ENCODE measurements around the gene CCDC12.
A peak's percentile ranks its signal among the peaks of the same experiment; 100 is the strongest.
"Not testable (repeated sequence)": the region's sequence is repeated elsewhere in the genome, so short reads cannot be mapped to it uniquely, and the experiment has no call there.

The CCDC12 gene

DNA sequence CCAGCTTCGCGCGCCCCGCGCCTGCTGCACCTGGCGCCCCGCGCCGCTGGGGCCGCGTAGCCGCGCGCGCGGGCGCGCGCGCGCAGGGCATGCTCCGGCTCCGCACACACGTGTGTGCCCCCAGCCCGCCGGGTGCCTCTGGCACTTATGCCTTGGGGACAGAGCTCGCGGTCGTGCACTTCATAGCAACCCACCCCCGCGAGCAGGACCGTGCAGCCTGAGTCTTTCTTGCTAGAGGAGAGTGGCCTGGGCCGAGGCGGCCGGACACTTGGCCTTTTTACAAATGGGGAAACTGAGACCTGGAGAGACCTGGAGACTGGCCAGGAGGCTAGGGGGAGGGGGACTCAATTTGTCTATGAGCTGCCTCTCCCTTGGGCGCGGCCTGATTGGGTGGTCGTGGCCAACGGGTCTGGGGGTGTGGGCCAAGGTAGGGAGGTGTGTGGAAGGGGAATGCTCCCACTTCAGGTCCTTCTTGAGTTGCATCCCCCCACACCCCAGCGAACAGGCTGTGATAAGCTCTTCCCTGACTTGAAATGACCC, 3.5 kb upstream of the CCDC12 start:
- DNase-seq (ENCODE audit: low spot score) = no peak

DNA sequence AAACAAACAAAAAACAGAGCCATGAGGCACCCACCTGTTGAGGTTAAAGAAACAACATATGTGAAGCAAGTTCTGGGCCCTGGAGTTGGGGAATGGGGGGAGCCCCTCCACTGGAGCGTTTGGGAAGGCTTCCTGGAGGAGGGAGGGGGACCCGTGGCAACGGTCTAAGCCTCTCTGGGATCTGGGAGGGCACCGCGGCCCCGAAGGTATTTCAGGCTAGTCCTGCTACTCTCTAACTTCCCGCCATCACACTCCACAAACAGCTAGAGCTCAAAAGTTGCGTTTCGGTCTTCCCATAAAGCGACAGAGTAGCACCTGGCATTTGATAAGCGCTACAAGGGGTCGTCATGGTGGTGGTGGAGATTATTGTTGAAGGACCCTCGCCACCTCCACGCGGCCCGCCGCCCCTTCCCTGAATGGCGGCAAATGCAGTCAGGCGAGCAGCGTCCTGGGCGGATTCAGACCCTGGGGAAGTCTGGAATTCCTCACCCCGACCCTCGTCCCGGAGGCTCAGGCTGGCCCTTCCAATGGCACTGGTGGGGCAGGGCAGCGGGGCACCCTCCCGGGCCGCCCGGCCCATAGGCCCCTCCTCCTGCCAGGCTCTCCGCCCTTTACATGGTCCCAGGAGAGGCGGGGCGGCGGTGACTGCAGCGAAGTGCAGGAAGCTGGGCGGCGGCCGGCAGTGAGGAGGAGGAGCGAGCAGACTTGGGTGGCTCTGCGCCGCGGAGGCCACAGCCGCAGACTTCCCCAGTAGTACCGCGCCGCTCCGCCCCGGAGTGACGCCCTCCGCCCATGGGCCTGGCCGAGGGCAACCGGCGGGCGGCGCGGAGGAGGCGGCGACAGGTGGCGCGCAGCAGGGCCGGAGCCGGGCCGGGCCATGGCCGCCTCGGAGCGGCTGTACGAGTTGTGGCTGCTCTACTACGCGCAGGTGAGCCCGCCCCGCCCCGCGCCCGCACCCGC, 2.7 kb upstream of the CCDC12 start, which contains the start of gene NBEAL2:
NBEAL2 (plus strand) TSS at position 682 of the 960 bp plus-strand sequence; CDS start at position 878, 196 bp downstream.
- peak; percentile 97 for DNase-seq (ENCODE audit: low spot score)

DNA sequence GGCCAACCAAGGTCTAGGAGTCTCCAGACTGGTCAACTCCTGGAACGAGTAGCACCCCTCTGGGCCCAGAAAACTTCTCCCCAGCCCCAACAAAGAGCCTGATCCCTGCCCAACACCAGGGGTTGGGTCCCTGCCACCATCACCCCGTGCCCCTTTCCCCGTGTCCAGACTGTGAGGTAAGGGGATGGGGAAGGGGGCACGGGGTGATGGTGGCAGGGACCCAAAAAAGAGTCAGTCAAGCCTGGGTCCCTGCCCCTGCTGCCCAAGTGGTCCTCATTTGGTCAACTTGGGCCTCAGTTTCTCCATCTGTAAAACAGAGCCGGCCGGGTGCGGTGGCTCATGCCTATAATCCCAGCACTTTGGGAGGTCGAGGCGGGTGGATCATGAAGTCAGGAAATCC, 1.8 kb upstream of the CCDC12 start:
- no peak for DNase-seq (ENCODE audit: low spot score)

DNA sequence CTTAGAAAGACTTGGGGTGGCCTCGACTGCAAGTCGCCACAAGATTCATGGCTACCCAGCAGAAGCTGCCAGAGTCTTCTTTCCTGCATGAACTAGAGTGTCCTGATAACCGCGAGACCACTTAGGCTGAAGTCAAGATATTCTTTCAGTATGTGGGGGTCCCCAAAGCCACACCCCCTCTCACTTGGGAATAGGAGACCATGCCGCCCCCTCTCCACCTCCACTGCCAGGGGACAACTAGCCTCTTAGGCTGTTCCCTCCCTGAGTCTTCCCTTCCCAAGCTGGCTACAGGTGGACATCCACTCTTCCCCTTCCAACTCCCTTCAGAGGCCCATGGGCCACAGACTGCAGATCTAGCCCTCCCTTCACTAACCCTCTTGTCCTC, 1.3 kb upstream of the CCDC12 start:
- no peak for DNase-seq (ENCODE audit: low spot score)

DNA sequence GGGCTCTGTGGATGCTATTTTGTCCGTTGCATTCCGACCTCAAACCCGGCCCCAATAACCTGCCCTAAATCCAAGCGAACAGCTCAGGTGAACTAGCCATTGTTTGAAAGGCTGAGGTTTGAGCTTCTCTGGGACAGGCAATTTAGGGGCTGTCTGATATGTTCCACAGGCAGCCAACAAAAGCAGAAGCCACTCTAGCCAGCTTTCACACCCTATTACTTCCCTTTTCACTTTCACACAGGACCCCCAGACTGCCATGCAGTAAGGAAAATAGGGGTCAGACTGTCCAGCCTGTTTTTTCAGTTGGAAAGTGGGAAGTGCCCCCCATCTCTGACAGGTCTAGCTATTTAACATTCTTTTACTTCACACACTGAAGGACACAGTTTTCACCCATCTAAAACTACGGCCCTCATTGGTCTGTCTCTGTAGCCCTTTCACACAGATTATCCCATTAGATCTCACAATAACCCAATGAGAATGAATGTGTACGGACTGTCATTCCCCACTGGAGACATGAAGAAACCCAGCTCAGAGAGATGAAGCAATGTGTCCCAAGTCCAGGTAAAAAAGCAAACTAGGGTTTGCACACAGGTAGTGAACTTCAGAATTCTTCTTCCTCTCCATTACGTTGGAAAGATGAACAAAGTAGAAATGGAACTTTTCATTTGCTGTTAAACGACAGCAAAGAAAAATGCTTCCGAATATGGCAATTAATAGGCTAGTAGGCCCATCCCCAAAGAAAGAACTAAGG, 1.9 kb downstream of the CCDC12 start:
- DNase-seq (ENCODE audit: low spot score) = no peak

DNA sequence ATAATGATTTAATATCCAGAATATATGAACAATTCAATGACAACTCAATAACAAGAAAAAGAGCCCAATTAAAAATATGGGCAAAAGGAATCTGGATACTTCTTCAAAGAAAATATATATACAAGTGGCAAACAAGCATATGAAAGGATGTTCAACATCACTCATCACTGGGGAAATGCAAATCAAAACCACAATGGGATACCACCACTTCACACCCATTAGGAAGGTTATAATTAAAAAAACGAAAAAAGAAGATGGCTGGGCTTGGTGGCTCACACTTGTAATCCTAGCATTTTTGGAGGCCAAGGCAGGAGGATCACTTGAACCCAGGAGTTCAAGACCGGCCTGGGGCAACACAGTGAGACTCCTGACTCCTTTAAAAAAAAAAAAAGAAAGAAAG, 4.1 kb downstream of the CCDC12 start:
- no peak for DNase-seq (ENCODE audit: low spot score)

DNA sequence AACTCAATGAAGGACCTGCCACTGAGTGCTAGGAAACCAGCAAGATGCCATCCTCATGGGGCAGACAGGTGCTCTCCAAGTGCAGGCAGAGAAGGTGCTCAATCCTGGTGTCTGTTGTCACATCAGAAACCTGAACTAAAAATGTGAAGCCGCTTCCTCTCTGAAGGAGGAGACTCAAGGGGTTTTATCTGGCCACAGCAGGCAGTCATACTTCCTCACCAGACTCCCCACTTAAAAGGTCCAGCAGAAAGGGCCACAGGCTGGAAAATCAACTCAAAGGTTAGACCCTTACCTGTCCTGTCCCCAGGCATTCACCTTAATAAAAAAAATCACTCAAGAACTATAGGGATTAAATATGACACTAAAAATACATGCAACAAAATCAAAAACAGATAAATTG, 4.8 kb downstream of the CCDC12 start:
- no peak for DNase-seq (ENCODE audit: low spot score)

DNA sequence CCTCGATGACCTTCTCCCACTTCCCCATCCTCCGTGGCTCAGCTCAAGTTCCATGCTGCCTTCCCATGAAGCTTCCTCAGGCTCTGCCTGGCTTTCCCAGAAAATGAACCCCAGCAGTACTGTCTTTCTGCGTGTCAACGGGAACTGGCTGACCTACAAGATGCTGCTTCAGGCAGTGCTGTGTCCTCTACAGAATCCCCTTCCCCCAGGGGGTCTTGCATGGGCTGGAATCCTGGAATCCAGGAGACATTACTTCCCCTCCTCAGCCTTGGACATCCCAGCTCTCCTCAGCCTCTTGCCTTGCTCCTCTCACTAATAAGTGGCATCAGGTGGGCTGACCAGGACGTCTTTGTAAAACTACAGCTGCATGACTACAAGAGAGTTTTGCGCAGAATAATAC, 5.4 kb downstream of the CCDC12 start:
- DNase-seq (ENCODE audit: low spot score) = no peak

DNA sequence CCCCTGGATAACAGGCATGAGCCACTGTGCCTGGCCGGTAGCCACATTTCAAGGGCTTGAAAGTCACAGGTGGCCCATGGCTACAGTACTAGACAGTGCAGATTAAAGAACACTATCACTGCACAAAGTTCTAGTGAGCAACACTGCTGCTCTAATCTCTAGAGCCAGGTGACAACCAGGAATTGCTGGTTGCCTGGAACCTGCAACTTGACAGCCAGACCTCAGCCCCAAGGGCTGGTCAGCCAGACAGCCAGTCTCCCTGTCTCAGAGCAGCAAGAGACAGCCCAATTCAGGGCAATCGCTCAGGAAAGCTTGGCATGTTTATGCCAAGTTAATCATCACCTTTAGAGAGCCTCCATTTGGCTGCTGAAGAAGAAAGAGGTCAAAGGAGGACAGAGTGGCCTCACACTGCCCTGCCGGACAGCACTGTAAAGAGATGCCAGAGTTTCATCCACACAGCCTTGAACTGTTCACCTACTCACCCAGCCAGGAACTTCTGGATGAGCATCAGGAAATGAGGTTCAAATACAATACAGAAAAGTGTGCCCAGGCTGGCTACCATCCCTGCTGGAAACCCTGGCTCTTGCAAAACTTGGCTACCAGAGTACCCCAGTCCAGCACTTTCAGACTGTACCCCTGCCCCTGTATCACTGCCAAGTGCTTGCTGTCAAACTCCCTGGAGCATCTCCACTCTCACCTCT, 6.0 kb downstream of the CCDC12 start:
- no peak for DNase-seq (ENCODE audit: low spot score)

DNA sequence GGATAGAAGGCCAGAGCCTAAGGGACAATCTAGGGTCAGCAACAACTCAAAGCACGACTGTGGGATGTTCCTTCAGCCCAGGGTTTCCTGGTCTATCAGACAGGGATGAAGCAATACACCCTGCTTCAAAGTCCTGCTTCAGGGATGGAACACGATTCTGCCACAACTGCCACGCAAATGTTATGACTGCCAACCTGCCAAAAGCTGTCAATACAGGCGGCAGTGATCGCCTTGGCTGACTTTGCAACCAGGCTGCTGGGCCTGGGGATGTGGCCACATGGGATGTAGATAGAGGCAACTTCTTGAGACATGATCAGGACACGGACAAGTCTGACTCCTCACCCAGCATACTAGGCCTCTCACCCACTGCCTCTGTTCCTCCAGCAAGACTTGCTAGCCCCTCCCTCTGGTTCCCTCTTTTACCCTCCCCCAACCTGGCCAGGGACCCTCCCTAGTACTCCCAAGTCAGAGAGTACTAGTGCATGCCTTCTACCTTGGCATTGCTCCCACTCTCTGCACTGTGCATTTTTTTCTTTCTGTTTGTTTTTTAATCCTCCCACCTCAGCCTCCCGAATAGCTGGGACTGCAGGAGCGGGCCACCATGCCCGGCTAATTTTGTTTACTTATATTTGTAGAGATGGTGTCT, 7.6 kb downstream of the CCDC12 start:
- no peak for DNase-seq (ENCODE audit: low spot score)

DNA sequence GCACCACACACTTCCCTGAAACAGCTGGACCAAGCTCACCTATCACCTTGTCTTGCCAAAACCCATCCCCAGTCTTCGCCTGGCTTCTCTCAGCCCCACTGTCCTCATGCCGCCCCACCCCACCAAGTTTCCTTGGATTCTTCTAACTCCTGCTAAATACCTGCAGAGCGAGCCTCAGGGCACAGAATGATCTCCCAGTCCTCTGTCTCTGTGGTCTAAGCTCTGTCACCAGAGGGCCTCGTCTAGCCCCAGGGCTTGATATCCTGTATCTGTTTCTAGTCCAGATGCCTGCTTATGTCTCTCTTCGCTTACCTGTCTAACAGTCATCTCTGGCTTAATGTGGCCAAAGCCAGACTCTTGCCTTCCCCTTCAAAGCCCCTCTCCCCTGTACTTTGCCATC, 9.7 kb downstream of the CCDC12 start:
- no peak for DNase-seq (ENCODE audit: low spot score)

DNA sequence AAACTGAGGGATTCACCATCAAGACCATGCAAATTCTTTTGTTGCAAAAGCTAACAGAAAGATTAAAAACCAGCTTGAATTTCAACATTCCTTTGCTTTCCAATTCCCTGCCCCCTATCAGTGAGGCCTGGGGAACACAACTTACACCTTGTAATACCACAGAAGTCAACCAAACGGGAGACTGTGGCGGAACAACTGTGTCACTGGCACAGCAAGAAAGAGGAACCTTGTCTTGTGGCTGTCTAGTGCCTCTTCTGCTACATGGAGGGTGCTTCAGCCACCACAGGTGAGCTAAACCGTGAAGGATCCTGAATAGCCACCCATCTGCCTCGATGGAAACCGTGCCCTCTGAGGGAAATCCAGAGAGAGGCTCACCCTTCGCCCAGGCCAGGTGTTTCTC, 11.4 kb downstream of the CCDC12 start:
- no peak for DNase-seq (ENCODE audit: low spot score)

DNA sequence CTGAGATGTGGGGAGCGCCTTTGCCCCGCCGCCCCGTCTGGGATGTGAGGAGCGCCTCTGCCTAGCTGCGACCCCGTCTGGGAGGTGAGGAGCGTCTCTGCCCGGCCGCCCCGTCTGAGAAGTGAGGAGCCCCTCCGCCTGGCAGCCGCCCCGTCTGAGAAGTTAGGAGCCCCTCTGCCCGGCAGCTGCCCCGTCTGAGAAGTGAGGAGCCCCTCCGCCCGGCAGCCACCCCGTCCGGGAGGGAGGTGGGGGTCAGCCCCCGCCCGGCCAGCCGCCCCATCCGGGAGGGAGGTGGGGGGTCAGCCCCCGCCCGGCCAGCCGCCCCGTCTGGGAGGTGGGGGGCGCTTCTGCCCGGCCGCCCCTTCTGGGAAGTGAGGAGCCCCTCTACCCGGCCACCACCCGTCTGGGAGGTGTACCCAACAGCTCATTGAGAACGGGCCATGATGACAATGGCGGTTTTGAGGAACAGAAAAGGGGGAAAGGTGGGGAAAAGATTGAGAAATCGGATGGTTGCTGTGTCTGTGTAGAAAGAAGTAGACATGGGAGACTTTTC, 12.4 kb downstream of the CCDC12 start:
- DNase-seq (ENCODE audit: low spot score) = not testable (repeated sequence)

DNA sequence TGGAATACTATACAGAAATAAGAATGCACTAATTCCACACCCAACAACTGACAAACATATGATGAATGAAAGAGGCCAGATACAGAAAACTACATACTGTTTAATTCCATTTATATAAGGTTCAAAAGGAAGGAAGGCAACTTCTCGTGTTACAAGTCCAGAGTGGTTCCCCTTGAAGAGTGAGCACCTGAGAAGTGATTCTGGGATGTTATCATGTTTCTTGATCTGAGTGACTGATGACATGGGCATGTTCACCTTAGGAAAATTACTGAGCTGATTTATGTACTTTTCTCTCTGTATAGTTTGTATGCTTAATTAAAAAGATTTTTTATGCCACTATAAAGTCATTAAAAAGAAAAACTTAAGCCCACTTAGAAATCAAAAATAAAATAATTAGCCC, 13.6 kb downstream of the CCDC12 start:
- no peak for DNase-seq (ENCODE audit: low spot score)

DNA sequence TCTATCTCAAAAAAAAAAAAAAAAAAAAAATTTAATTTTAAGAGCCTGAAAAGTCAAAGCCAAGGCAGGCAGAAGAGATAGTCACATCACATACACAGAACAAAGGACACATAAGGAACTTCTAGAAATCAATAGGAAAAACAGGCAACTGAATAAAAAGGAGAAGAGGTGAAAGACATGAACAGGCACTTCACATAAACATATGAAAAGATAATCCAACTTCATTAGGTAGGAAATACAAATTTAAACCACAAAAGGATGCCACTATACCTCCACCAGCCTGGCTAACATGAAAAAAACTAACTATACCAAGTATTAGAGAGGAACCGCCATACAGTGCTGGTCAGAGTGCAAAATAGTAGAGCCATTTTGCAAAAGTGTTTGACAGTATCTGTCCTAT, 14.1 kb downstream of the CCDC12 start:
- no peak for DNase-seq (ENCODE audit: low spot score)

DNA sequence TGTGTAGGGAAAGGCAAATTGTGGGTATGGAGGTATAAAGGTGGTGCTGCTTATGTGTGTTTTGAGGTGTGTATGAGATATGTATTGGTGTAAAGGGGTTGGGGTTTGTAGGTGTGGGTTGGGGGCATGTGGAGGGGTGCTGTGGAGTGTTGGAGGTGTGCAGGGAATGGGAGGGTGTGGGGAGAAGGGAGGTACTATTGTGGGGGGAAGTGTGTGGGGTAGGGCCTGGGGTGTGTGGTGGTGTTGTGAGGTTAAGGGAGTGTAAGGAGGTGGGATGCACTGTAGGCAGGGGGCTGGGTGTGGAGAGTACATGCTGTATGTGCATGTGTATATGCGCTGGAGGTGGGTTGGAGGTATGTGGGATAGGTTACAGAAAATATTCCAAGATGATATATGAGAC, 15.7 kb downstream of the CCDC12 start:
- no peak for DNase-seq (ENCODE audit: low spot score)

DNA sequence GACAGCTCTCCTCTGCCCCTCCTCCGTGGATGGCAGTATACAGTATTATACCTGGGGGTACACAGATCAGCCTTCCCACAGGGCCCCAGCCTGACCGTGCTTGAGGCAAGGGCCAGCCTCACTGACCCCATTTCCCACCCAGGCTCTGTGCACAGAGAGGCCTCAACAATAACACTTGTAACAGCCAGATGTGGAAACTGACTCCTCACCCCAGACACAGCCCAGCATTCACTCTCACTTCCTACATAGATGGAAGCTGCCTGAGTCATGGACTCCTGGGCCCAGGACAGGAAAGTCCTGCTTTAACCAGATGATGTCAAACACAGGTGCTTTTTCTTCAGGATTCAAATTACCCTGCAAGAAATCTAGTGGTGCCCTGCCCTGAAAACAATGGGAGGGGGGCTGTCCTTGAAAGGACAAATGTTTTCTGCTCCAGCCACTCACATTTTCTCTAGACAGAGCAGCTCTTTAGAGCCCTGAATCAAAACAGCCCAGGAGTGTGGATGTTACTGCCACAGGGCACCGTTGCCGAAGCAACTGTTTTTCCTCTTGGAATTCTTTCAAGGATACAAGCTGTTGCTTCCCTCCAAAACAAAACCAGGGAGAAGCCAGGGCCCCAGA, 16.4 kb downstream of the CCDC12 start:
- no peak for DNase-seq (ENCODE audit: low spot score)

DNA sequence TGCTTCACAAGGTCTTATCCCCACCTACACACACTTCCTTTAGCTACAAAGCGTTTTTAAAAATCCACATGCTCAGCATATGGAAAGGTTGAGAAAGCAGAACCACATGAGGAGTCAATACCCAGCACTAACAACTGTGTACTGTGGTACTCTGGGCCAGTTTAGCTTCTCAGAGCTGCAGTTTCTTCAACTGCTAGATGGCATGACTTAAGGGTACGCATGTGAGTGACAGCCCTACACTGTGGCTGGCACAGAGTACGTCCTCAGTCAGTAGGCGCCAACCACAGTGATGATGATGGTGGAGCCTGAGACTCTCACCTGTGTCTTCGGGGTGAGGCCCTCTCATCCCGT, 17.4 kb downstream of the CCDC12 start:
- DNase-seq (ENCODE audit: low spot score) = peak; percentile 49

DNA sequence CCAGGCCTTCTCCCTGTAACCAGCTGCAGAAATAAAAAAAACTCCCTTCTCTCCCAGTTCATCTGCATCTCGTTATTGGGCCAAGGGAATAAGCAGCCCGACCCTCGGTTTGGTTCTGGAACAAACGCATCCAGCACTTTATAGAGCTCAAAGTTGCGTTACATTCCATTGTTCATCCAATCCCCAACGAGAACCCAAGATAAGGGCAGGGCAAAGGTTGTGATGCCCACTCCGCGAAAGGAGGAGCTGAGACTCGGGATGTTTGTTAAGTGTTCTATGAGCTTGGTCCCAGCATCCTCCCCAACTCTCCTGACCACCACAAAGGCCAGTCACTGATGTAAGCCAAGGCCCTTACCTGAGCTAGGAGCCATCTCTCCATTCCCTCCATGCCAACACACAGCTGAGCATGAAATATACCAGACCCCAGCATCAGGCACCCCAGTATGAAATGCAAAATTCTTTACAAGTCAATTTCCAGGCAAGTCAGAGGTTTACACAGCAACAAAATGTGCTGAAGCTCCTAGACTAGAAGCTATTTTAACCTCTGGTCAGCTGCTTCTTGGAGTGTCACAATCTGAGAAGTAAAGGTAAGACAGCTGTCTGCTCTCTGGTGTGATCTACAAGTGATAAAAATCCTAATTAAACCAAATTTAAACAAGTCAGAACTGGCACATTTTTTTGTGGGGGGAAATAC, 17.9 kb downstream of the CCDC12 start:
- DNase-seq (ENCODE audit: low spot score) = no peak

DNA sequence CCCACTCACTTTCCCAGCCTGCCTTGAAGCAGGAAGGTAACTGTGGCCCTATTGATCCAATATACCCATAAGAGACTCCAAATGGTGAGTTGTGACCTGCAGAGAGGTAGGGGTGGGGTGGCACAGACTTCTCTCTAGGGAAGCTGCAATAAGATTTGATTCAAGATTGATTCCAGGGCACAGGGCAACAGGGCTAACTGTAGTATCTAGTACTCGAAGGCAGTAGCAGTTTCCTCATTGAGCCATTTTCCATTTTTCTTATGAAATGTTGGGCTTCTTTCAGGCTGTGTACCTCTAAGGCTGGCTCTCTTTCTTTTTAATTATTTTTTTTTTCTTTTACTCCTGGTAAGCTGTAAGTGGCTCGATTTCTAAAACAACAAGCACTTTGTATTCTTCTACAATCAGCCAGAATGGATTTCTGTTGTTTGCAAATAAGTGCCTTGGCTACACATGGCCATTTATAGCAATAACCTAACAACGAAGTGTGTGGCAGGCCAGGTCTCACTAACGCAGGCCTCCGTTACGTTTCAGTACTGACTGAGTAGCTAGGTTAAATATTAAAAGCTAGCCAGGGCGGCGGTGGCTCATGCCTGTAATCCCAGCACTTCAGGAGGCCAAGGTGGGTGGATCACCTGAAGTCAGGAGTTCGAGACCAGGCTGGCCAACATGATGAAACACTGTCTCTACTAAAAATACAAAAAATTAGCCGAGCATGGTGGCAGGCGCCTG, 19.3 kb downstream of the CCDC12 start:
- no peak for DNase-seq (ENCODE audit: low spot score)
